Neural crest cell (in vitro differentiated cells): ENCODE measurements around the gene UNC79. TPM values are rescaled to one million over a fixed set of nuclear protein-coding genes. Genes with fewer than 3 reads are reported as not detected.

Experiments used
- DNase-seq: peaks from one replicate; pipeline ENCODE4 v3.0.0; 2021; ENCODE audit warnings: low read depth, mixed read lengths, low spot score
- H3K27ac Mint-ChIP-seq: one replicate; pipeline ENCODE4 v1.8.0; 2021; ENCODE audit warnings: mild to moderate bottlenecking, mixed read lengths; ENCODE audit not compliant: unreplicated experiment
- H3K27me3 Mint-ChIP-seq: 2 replicates; pipeline ENCODE4 v1.8.0; 2021; ENCODE audit warnings: low read depth, mild to moderate bottlenecking, mixed read lengths
- H3K36me3 Mint-ChIP-seq: 2 replicates; pipeline ENCODE4 v1.8.0; 2021; ENCODE audit warnings: low read depth, mild to moderate bottlenecking, mixed read lengths
- H3K4me1 Mint-ChIP-seq: 2 replicates; pipeline ENCODE4 v1.8.0; 2021; ENCODE audit warnings: mixed read lengths
- H3K4me3 Mint-ChIP-seq: one replicate; pipeline ENCODE4 v1.8.0; 2021; ENCODE audit warnings: mild to moderate bottlenecking, mixed read lengths
- H3K9me3 Mint-ChIP-seq: 2 replicates; pipeline ENCODE4 v1.8.0; 2021; ENCODE audit warnings: mixed read lengths
- CTCF ChIP-seq: fragments of 200-600 bp; sonication (generic); conservative IDR thresholded peaks from 2 replicates; pipeline ENCODE4 v1.5.0; 2021; ENCODE audit warnings: antibody characterized with exemption, mild to moderate bottlenecking
- total RNA-seq: library from RNA; stranded (reverse); gene quantifications from 2 replicates; pipeline ENCODE4 v1.2.1, GENCODE V29; 2021

The UNC79 gene
- total RNA-seq, 1 donor from 2014 or later = 2.2 TPM

DNA sequence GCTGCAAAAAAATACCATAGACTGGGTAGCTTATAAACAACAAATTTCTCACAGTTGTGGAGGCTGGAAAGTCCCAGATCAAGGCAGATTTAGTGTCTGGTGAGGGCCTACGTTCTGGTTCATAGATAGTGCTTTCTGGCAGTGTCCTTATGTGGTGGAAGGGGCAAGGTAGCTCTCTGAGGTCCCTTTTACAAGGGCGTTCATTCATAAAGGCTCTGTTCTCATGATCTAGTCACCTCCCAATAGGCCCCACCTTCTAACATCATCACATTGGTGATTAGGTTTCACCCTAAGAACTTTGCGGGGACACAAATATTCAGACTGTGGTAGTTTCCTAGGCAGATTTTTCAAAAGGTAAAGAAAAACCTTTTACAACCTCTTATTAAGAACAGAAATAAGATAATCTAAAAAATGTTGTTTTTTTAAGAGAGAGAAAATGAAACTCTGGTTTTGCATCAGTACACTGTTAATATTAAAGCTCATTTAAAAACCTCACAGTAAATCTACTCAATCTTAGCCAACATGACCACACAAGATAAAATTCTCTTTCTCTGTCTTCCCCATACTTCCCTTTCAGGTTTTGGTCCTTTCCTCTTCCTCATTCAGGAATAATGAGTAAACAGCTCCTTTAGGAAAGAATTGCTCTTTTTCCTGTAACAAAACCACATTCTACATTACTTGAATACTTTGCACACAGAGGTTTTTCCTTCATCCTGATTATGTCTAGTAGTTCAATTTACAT, 117.5 kb downstream of the UNC79 start:
- H3K4me3 Mint-ChIP-seq = no peak overlapping the region
- H3K27ac Mint-ChIP-seq = no peak overlapping the region
- H3K36me3 Mint-ChIP-seq = no peaks in the 10 kb centered on the region
- peaks cover 5% of the 10 kb centered on the region for H3K27me3 Mint-ChIP-seq
- DNase-seq = no peak
- no peaks in the 10 kb centered on the region for H3K9me3 Mint-ChIP-seq
- no peak for TF ChIP-seq CTCF
- no peaks in the 10 kb centered on the region for H3K4me1 Mint-ChIP-seq

GRCh38 chr14:93549595-93549994, 118.9 kb downstream of the UNC79 start:
- Mint-ChIP-seq H3K4me3 (no peak overlapping the region), H3K27ac (no peak overlapping the region), H3K27me3 (peaks cover 5% of the 10 kb centered on the region), H3K4me1 (no peaks in the 10 kb centered on the region), H3K36me3 (no peaks in the 10 kb centered on the region), H3K9me3 (no peaks in the 10 kb centered on the region)
- no peak for DNase-seq
- TF ChIP-seq CTCF = no peak

DNA sequence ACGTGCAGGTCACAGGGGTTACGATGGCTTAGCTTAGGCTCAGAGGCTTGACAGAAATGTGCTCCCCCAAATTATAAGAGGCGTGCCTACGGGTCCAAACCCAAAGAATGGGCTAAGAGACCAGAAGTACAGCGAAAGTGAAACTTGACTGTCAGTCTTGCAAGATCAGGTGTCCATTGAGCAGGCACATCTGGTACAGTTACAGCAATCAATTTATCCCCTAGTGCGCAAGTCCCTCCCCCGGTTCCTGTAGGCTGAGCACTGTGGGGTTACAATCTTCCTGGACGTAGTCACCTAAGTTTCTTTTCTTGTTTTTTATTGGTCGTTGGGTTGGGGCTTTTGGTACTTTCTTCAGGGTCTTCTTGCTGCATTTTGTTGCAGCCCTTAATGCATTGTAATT, 134.2 kb downstream of the UNC79 start:
- no peak overlapping the region for H3K27ac Mint-ChIP-seq
- DNase-seq = no peak
- H3K27me3 Mint-ChIP-seq = no peaks in the 10 kb centered on the region
- H3K4me1 Mint-ChIP-seq = no peaks in the 10 kb centered on the region
- no peak overlapping the region for H3K4me3 Mint-ChIP-seq
- peaks cover 3% of the 10 kb centered on the region for H3K36me3 Mint-ChIP-seq
- peaks cover 2% of the 10 kb centered on the region for H3K9me3 Mint-ChIP-seq
- no peak for TF ChIP-seq CTCF

DNA sequence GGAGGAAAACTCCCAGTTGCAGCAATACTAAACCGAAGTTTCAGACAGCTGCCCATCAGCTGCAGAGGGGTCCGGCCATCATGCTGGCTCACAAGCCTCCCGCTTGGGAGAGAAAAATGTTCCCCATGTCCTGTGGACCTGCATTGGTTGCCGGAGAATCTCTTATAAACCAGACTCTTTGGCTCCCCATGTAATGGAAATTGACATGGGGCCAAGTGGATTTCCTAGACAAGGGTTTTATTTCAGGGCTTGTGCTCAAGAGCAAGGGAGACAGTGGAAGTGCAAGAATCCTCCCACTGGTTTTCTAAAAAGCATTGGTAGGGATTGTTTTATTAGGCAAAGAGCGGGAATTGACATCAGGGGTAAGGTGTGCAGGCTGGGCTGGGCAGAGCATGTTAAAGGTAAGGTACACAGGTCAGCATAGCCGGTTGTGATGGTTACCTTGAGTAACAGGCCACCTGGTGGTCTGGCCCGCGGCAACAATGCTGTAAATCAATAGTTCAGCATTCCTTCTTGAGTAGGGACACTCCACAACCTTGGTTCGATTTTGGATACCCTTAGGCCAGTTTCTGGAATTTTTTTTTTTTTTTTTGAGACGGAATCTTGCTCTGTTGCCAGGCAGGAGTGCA, 135.4 kb downstream of the UNC79 start:
- Mint-ChIP-seq H3K27me3 (no peaks in the 10 kb centered on the region), H3K4me3 (no peak overlapping the region), H3K9me3 (no peaks in the 10 kb centered on the region), H3K36me3 (peaks cover 3% of the 10 kb centered on the region), H3K27ac (no peak overlapping the region), H3K4me1 (no peaks in the 10 kb centered on the region)
- no peak for TF ChIP-seq CTCF
- no peak for DNase-seq

DNA sequence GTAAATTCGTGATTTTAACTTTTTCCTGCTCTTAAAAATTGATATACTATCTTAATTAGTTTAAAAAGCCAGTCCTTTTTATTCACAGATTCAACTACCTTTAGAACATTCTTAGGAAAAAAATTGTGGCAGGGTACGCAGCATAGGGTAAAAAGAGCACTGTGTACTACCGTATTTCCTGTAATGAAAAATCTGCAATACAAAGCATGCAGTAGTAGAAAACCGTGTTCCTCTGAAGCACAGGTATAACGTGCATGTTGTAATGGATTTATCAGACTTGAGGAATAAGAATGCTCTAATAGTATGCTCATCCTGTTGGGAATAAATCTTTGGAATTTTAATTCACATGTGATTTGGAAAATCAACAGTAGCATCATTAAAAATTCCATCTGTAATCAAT, 140.5 kb downstream of the UNC79 start:
- H3K27ac Mint-ChIP-seq = no peak overlapping the region
- TF ChIP-seq CTCF = no peak
- no peaks in the 10 kb centered on the region for H3K36me3 Mint-ChIP-seq
- no peaks in the 10 kb centered on the region for H3K9me3 Mint-ChIP-seq
- H3K27me3 Mint-ChIP-seq = no peaks in the 10 kb centered on the region
- no peak for DNase-seq
- H3K4me3 Mint-ChIP-seq = no peak overlapping the region
- H3K4me1 Mint-ChIP-seq = no peaks in the 10 kb centered on the region
